ENCODE data around the gene ISM1. TPM values are rescaled to one million over a fixed set of nuclear protein-coding genes. Genes with fewer than 3 reads are reported as not detected.

Gene ISM1
- total RNA-seq, 3 donors from 2014 or later = 13.0 to 18.7 (median 15.2) TPM

DNA sequence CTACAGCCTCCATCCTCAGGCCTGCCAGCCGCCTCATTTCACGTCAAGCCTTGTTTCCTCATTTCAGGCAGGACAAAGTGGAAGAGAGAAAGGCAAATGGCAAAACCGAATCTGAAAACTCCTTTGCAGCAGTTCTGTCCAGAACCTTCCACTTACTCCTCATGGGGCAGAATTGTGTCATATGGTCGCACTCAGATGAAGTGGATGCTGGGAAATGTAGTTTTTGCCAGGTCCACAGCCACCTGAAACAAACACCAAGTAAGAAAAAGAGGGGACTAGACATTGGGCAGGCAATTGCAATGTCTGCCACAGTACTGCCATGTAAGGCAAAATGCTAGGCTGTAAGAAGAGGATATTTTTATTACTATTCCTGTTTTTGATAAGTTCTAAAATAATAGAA lies 44.9 kb downstream of the ISM1 start:
- DNase-seq (ENCODE audit: low spot score in 2 of 2) = no peak
- TF ChIP-seq POLR2AphosphoS5 (IDR thresholded peaks at IDR 0.05) (no peak), POLR2A (IDR thresholded peaks at IDR 0.05) (no peak)
- TF ChIP-seq, protein P1, sequence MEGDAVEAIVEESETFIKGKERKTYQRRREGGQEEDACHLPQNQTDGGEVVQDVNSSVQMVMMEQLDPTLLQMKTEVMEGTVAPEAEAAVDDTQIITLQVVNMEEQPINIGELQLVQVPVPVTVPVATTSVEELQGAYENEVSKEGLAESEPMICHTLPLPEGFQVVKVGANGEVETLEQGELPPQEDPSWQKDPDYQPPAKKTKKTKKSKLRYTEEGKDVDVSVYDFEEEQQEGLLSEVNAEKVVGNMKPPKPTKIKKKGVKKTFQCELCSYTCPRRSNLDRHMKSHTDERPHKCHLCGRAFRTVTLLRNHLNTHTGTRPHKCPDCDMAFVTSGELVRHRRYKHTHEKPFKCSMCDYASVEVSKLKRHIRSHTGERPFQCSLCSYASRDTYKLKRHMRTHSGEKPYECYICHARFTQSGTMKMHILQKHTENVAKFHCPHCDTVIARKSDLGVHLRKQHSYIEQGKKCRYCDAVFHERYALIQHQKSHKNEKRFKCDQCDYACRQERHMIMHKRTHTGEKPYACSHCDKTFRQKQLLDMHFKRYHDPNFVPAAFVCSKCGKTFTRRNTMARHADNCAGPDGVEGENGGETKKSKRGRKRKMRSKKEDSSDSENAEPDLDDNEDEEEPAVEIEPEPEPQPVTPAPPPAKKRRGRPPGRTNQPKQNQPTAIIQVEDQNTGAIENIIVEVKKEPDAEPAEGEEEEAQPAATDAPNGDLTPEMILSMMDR (IDR thresholded peaks at IDR 0.05) = no peak
- no peaks in the 10 kb centered on the region for H3K36me3 ChIP-seq
- H3K9me3 ChIP-seq = no peaks in the 10 kb centered on the region
- H3K4me1 ChIP-seq = no peaks in the 10 kb centered on the region
- no peaks in the 10 kb centered on the region for H3K27me3 ChIP-seq
- H3K4me3 ChIP-seq = no peak overlapping the region
- H3K27ac ChIP-seq = no peak overlapping the region
- intact Hi-C loops (cut with DNase I; ENCODE audit: low total_unique reads) = no loop called here

DNA sequence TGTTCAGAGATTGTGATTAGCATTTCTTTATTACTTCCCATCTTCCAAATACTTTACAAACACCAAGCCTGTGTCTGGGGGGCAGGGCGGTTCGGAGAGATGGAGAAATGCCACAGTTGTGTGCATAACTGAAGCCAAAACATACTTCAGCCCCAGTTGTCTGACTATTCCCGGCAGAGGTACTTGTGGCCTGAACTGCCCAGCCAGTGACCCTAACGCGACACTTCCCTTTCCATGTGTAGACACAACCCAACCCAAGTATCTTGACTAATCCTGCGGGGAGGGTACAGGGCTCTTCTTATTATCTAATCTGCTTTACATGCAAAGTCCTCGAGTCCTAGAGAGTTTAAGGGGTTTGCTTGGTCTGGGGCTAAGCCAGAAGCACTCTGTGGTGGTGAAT lies 46.2 kb downstream of the ISM1 start:
- H3K4me3 ChIP-seq = no peak overlapping the region
- H3K27me3 ChIP-seq = no peaks in the 10 kb centered on the region
- peak overlapping the region in 1 of 2 donors; percentile 57 for H3K27ac ChIP-seq
- no peaks in the 10 kb centered on the region for H3K9me3 ChIP-seq
- no peaks in the 10 kb centered on the region for H3K4me1 ChIP-seq
- DNase-seq (ENCODE audit: low spot score in 2 of 2) = no peak
- no peaks in the 10 kb centered on the region for H3K36me3 ChIP-seq
- intact Hi-C loops (cut with DNase I; ENCODE audit: low total_unique reads) = no loop called here
- TF ChIP-seq, protein P1 (IDR thresholded peaks at IDR 0.05) = no peak
- TF ChIP-seq POLR2AphosphoS5 (IDR thresholded peaks at IDR 0.05) = no peak
- TF ChIP-seq POLR2A (IDR thresholded peaks at IDR 0.05) = no peak

DNA sequence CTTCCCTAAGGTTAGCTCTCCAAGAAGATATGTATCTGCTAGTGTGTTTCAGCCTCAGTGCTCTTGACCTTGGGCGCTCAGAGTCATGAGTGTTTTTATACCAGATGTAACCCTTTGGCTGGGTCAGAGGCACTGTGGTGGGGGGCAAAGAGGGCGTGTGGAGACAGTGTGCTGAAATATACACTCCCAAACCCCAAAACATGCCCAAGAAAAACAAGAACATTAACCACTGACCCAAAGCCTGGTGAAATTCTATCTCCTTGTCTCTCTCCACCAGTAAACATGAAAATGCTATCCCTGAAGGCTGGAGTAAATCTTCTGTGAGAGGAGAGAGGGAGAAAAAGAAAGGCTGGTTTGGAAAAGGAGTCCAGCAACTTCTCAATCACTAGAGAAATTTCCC lies 47.9 kb downstream of the ISM1 start:
- no peak for DNase-seq (ENCODE audit: low spot score in 2 of 2)
- peak overlapping the region; percentile 38 to 53 for H3K27ac ChIP-seq
- no peaks in the 10 kb centered on the region for H3K36me3 ChIP-seq
- TF ChIP-seq POLR2A (IDR thresholded peaks at IDR 0.05) = no peak
- no peak for TF ChIP-seq POLR2AphosphoS5 (IDR thresholded peaks at IDR 0.05)
- TF ChIP-seq, protein P1 (IDR thresholded peaks at IDR 0.05) = no peak
- no peaks in the 10 kb centered on the region for H3K27me3 ChIP-seq
- no peaks in the 10 kb centered on the region for H3K9me3 ChIP-seq
- H3K4me1 ChIP-seq = no peaks in the 10 kb centered on the region
- no peak overlapping the region for H3K4me3 ChIP-seq
- intact Hi-C loops (cut with DNase I; ENCODE audit: low total_unique reads) = no loop called here

DNA sequence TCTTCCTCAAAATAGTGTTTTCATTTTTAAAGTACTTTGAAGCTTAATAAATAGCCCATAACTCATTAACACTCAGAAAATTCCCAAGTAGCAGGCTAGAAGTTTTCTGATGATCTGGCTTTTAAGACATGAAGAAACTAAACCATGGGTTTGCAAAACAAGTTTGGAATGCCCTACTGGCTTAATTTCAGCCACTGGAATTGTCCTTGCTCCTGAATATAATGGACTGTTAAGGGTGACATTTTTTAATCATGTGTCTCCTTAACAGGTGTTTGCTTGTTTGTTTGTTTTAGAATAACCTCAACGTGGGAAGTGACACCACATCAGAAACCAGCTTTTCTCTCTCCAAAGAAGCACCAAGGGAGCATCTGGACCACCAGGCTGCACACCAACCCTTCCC lies 49.1 kb downstream of the ISM1 start:
- no peak overlapping the region for H3K27ac ChIP-seq
- no peaks in the 10 kb centered on the region for H3K4me1 ChIP-seq
- intact Hi-C loops (cut with DNase I; ENCODE audit: low total_unique reads) = no loop called here
- DNase-seq (ENCODE audit: low spot score in 2 of 2) = no peak
- H3K9me3 ChIP-seq = no peaks in the 10 kb centered on the region
- TF ChIP-seq, protein P1 (IDR thresholded peaks at IDR 0.05) = no peak
- TF ChIP-seq POLR2AphosphoS5 (IDR thresholded peaks at IDR 0.05) = no peak
- TF ChIP-seq POLR2A (IDR thresholded peaks at IDR 0.05) = no peak
- H3K36me3 ChIP-seq = no peaks in the 10 kb centered on the region
- H3K4me3 ChIP-seq = no peak overlapping the region
- H3K27me3 ChIP-seq = no peaks in the 10 kb centered on the region

DNA sequence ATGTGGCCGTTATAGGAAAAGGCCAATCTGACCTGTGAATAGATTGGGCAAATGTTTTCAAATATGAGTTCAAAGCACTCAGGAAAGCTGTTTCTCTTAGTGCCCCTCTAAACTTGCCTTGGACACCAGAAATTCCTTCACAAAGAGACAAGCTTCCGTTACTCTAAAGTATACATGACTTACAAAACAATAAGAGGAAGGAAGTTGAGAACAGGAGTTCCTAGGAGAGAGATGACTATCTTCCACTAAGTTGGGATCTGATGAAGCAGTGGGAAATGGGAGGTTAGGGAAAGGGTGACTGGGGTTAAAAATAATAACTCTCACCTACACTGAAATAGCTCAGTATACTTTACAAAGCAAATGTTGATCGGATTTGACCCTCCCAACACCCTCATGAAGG lies 50.0 kb downstream of the ISM1 start:
- intact Hi-C loops (cut with DNase I; ENCODE audit: low total_unique reads) = no loop called here

More for the DNA sequence above, 50.0 kb downstream of the ISM1 start:
- Histone ChIP-seq H3K27me3 (no peaks in the 10 kb centered on the region), H3K36me3 (no peaks in the 10 kb centered on the region), H3K4me3 (no peak overlapping the region), H3K4me1 (no peaks in the 10 kb centered on the region), H3K27ac (no peak overlapping the region), H3K9me3 (no peaks in the 10 kb centered on the region)
- TF ChIP-seq POLR2A (IDR thresholded peaks at IDR 0.05) (no peak), POLR2AphosphoS5 (IDR thresholded peaks at IDR 0.05) (no peak)
- TF ChIP-seq, protein P1 (IDR thresholded peaks at IDR 0.05) = no peak
- DNase-seq (ENCODE audit: low spot score in 2 of 2) = no peak
